CD14-positive monocyte (primary cell): Measurements from ENCODE around the gene HAO1. TPM values are rescaled to one million over a fixed set of nuclear protein-coding genes. Genes with fewer than 3 reads are reported as not detected.

Experiments used
- DNase-seq, 3 donors: peaks; one replicate each; pipeline ENCODE4 v3.0.0-alpha.2; 2011 to 2022
- H2AFZ ChIP-seq: 2 replicates; pipeline ENCODE4 v1.6.0; 2012; ENCODE audit warnings: mild to moderate bottlenecking, low read depth, low read length, inconsistent platforms; ENCODE audit not compliant: insufficient read depth, poor library complexity, severe bottlenecking
- H3K27ac ChIP-seq, 2 donors: 1 replicate in 1 of 2; 2 replicates in 1 of 2; pipeline ENCODE4 v1.5.1; 2012 to 2013; ENCODE audit warnings: low read length in 2 of 2, control low read depth in 1 of 2, inconsistent platforms in 1 of 2, low read depth in 1 of 2, mild to moderate bottlenecking in 1 of 2
- H3K27me3 ChIP-seq, 2 donors: one replicate each; pipeline versions ENCODE4 v1.6.0 to v1.6.1; 2011 to 2013; ENCODE audit warnings: low read length in 2 of 2; ENCODE audit not compliant: control insufficient read depth in 2 of 2, insufficient read depth in 2 of 2
- H3K36me3 ChIP-seq, 2 donors: replicated peaks in 1 of 2; 1 replicate in 1 of 2; 2 replicates in 1 of 2; pipeline versions ENCODE4 v1.5.1 to v1.6.1; 2012 to 2013; ENCODE audit warnings: low read length in 2 of 2, control low read depth in 1 of 2, inconsistent platforms in 1 of 2, mild to moderate bottlenecking in 1 of 2; ENCODE audit not compliant: insufficient read depth in 2 of 2, control insufficient read depth in 1 of 2
- H3K4me1 ChIP-seq, 2 donors: 1 replicate in 1 of 2; 2 replicates in 1 of 2; pipeline versions ENCODE4 v1.5.1 to v1.6.1; 2012 to 2013; ENCODE audit warnings: low read length in 2 of 2, control low read depth in 1 of 2, inconsistent platforms in 1 of 2, mild to moderate bottlenecking in 1 of 2, moderate library complexity in 1 of 2; ENCODE audit not compliant: insufficient read depth in 2 of 2, control insufficient read depth in 1 of 2
- H3K4me2 ChIP-seq: replicated peaks from 2 replicates; pipeline ENCODE3; 2012; ENCODE audit warnings: low read length, moderate library complexity, mild to moderate bottlenecking; ENCODE audit not compliant: poor library complexity, severe bottlenecking; ENCODE audit errors: extremely low read depth
- H3K4me3 ChIP-seq, 3 experiments: fragments of 200-600 bp in 1 of 3; sonication (generic) in 1 of 3; replicated peaks in 1 of 3; 1 replicate in 2 of 3; 2 replicates in 1 of 3; pipeline ENCODE4 v1.5.1; 2011 to 2013; ENCODE audit warnings: low read length in 3 of 3, mild to moderate bottlenecking in 3 of 3, control low read depth in 2 of 3, low read depth in 2 of 3, inconsistent platforms in 1 of 3, moderate library complexity in 1 of 3
- H3K79me2 ChIP-seq: 2 replicates; pipeline ENCODE4 v1.6.0; 2012; ENCODE audit warnings: mild to moderate bottlenecking, control low read depth, inconsistent platforms, low read length, moderate library complexity; ENCODE audit not compliant: insufficient read depth
- H3K9ac ChIP-seq: 2 replicates; pipeline ENCODE4 v1.6.0; 2017; ENCODE audit warnings: low read length, mild to moderate bottlenecking; ENCODE audit not compliant: insufficient read depth, poor library complexity, severe bottlenecking
- H3K9me3 ChIP-seq, 2 donors: replicated peaks in 1 of 2; 1 replicate in 1 of 2; 2 replicates in 1 of 2; pipeline versions ENCODE4 v1.5.1 to v1.6.1; 2012 to 2013; ENCODE audit warnings: low read length in 2 of 2, control low read depth in 1 of 2; ENCODE audit not compliant: control insufficient read depth in 1 of 2, insufficient read depth in 1 of 2
- H4K20me1 ChIP-seq: 2 replicates; pipeline ENCODE4 v1.6.0; 2012; ENCODE audit warnings: mild to moderate bottlenecking, low read length, control low read depth, moderate library complexity; ENCODE audit not compliant: insufficient read depth
- H3K27ac Mint-ChIP-seq, 7 donors: one replicate each; pipeline ENCODE4 v1.8.0; 2020; ENCODE audit warnings: mild to moderate bottlenecking in 7 of 7, mixed read lengths in 7 of 7, moderate library complexity in 6 of 7, inconsistent platforms in 2 of 7
- H3K27me3 Mint-ChIP-seq, 3 donors: one replicate each; pipeline ENCODE4 v1.8.0; 2021 to 2022; ENCODE audit warnings: low read depth in 3 of 3, mild to moderate bottlenecking in 3 of 3, mixed read lengths in 3 of 3, moderate library complexity in 3 of 3, inconsistent platforms in 1 of 3
- H3K36me3 Mint-ChIP-seq, 2 donors: one replicate each; pipeline ENCODE4 v1.8.0; 2020; ENCODE audit warnings: mixed read lengths in 2 of 2, inconsistent platforms in 1 of 2, mild to moderate bottlenecking in 1 of 2
- H3K4me1 Mint-ChIP-seq: one replicate; pipeline ENCODE4 v1.8.0; 2020; ENCODE audit warnings: mild to moderate bottlenecking, mixed read lengths
- H3K4me3 Mint-ChIP-seq, 2 donors: one replicate each; pipeline ENCODE4 v1.8.0; 2020; ENCODE audit warnings: mild to moderate bottlenecking in 2 of 2, mixed read lengths in 2 of 2, moderate library complexity in 1 of 2
- H3K9me3 Mint-ChIP-seq, 7 donors: one replicate each; pipeline ENCODE4 v1.8.0; 2020 to 2022; ENCODE audit warnings: mixed read lengths in 7 of 7, mild to moderate bottlenecking in 6 of 7, moderate library complexity in 6 of 7, inconsistent platforms in 2 of 7
- CTCF ChIP-seq: fragments of 200-600 bp; IDR thresholded peaks from one replicate; pipeline ENCODE4 v1.8.0; 2022; ENCODE audit warnings: antibody characterized with exemption, mild to moderate bottlenecking
- WGBS: methylation state at CpG from one replicate; pipeline ENCODE4 v1.1.5; 2013; ENCODE audit warnings: missing lambda C conversion rate; ENCODE audit not compliant: insufficient coverage; 5-methylcytosine and 5-hydroxymethylcytosine counted together
- intact Hi-C, 2 donors: fragments of 100-400 bp; cut with micrococcal nuclease; formaldehyde crosslinking; loops; one replicate each; pipeline versions ENCODE4 v1.15.0 to v1.15.1; 2023
- polyA plus RNA-seq, 3 donors: library from polyadenylated mRNA; depleted of rRNA in 1 of 3; unstranded in 2 of 3; stranded (reverse) in 1 of 3; fragments of 300-500 nt in 2 of 3; fragments of >200 nt in 1 of 3; fragmentation: Illumina TruSeq in 2 of 3; gene quantifications; 1 replicate in 2 of 3; 2 replicates in 1 of 3; pipeline ENCODE4 v1.2.3, GENCODE V29; 2012 to 2021

The HAO1 gene
- polyA plus RNA-seq, 3 donors, result not detected

DNA sequence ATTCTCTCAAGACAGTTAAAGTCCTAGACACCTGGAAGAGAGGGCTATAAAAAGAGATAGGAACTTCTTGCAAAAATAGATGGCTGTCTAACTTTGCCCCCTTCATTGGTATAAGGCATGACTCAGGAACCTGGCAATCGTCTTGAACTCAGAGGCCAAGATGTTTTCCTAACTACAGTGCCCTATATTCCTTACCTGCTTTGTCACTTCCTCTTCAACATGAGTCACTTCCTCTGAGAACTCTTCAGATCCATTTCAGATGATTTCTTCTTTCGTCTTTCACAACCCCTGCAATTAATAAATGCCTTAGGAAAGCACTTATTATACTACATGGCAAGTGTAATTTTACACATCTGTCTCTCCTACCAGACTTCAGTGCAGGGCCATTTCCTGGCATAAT is 83.5 kb downstream of the HAO1 start:
- Mint-ChIP-seq H3K4me3 (no peak overlapping the region), H3K9me3 (no peaks in the 10 kb centered on the region), H3K4me1 (peaks cover 14% of the 10 kb centered on the region), H3K27me3 (peaks cover 2 to 9% (median 7%) of the 10 kb centered on the region in 3 donors), H3K36me3 (no peaks in the 10 kb centered on the region), H3K27ac (peak overlapping the region in 1 of 7 donors; percentile 21)
- Histone ChIP-seq H3K36me3 (no peaks in the 10 kb centered on the region), H2AFZ (no peak overlapping the region), H3K9me3 (no peaks in the 10 kb centered on the region), H3K4me2 (no peak overlapping the region), H3K4me1 (peaks cover 9 to 10% of the 10 kb centered on the region in 2 donors), H3K27me3 (no peaks in the 10 kb centered on the region), H4K20me1 (no peaks in the 10 kb centered on the region), H3K79me2 (no peaks in the 10 kb centered on the region), H3K4me3 (no peak overlapping the region), H3K9ac (no peak overlapping the region), H3K27ac (no peak overlapping the region)
- peak in 2 of 3 donors; percentile 17 to 64 for DNase-seq
- TF ChIP-seq CTCF, result no peak
- 0% methylated on average over 1 of the region's 2 CpGs for WGBS
- intact Hi-C loops, result no loop called here

DNA sequence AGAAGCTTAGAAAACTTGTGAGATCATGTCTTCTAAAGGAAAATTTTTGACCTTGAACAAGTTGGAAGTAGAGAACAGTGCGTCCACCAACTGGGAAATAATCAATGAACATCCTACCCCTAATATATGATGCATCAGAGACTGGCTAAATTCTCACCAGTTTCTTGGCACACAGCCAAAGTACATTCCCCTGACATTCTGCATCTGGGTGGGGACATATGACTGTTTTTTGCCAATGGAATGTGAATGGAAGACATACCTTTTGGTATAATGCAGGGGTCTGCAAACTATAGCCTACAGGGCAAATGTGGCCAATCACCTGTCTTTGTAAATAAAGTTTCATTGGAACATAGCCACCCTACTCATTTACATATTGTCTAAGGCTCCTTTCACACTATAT is 84.7 kb downstream of the HAO1 start:
- H4K20me1 ChIP-seq, result no peaks in the 10 kb centered on the region
- Mint-ChIP-seq H3K4me1 (peaks cover 14% of the 10 kb centered on the region), H3K27ac (no peak overlapping the region), H3K9me3 (no peaks in the 10 kb centered on the region), H3K27me3 (peaks cover 2 to 7% (median 5%) of the 10 kb centered on the region in 3 donors), H3K36me3 (no peaks in the 10 kb centered on the region), H3K4me3 (no peak overlapping the region)
- intact Hi-C loops, result no loop called here
- no peak for TF ChIP-seq CTCF
- no CpG with 5 or more reads among the region's 1 CpG for WGBS
- no peak overlapping the region for H3K9ac ChIP-seq
- peaks cover 9 to 10% of the 10 kb centered on the region in 2 donors for H3K4me1 ChIP-seq
- no peaks in the 10 kb centered on the region for H3K36me3 ChIP-seq
- no peak overlapping the region for H3K4me3 ChIP-seq
- H2AFZ ChIP-seq, result no peak overlapping the region
- H3K27ac ChIP-seq, result no peak overlapping the region
- no peaks in the 10 kb centered on the region for H3K9me3 ChIP-seq
- no peaks in the 10 kb centered on the region for H3K79me2 ChIP-seq
- no peak overlapping the region for H3K4me2 ChIP-seq
- no peaks in the 10 kb centered on the region for H3K27me3 ChIP-seq
- no peak for DNase-seq
